Effector CD4-positive, alpha-beta T cell (primary cell): ENCODE measurements around the gene GLT1D1.
"Not testable (repeated sequence)": the region's sequence is repeated elsewhere in the genome, so short reads cannot be mapped to it uniquely, and the experiment has no call there.

ENCODE experiments used
- DNase-seq: peaks from one replicate; pipeline ENCODE4 v3.0.0-alpha.2; 2020

GLT1D1 gene

GRCh38 chr12:128820723-128821432, 32.4 kb upstream of the GLT1D1 start:
- no peak for DNase-seq

GRCh38 chr12:128823216-128823915, 29.9 kb upstream of the GLT1D1 start:
- no peak for DNase-seq

GRCh38 chr12:128823916-128824839, 29.1 kb upstream of the GLT1D1 start, which contains the start of gene SLC15A4:
TSS of gene SLC15A4 (minus strand) at chr12:128823958. CDS start at chr12:128823943, 15 bp downstream.
- DNase-seq, result peak; percentile 77

GRCh38 chr12:128825835-128826234, 27.4 kb upstream of the GLT1D1 start:
- no peak for DNase-seq

- DNase-seq, result no peak
Observed at GRCh38 chr12:128827724-128828123, 25.6 kb upstream of the GLT1D1 start.

GRCh38 chr12:128829861-128830504, 23.3 kb upstream of the GLT1D1 start:
- DNase-seq, result no peak

GRCh38 chr12:128830505-128830893, 22.8 kb upstream of the GLT1D1 start:
- no peak for DNase-seq

GRCh38 chr12:128833418-128833817, 19.9 kb upstream of the GLT1D1 start:
- no peak for DNase-seq

GRCh38 chr12:128839885-128840284, 13.4 kb upstream of the GLT1D1 start:
- not testable (repeated sequence) for DNase-seq

- no peak for DNase-seq
Observed at GRCh38 chr12:128840862-128841468, 12.3 kb upstream of the GLT1D1 start.

- DNase-seq, result no peak
Observed at GRCh38 chr12:128842579-128842978, 10.7 kb upstream of the GLT1D1 start.

- no peak for DNase-seq
Observed at GRCh38 chr12:128843538-128843937, 9.7 kb upstream of the GLT1D1 start.

- DNase-seq, result no peak
Observed at GRCh38 chr12:128844031-128844635, 9.1 kb upstream of the GLT1D1 start.

GRCh38 chr12:128846671-128847070, 6.6 kb upstream of the GLT1D1 start:
- DNase-seq, result not testable (repeated sequence)

GRCh38 chr12:128848371-128848770, 4.9 kb upstream of the GLT1D1 start:
- DNase-seq, result no peak

GRCh38 chr12:128849806-128850205, 3.5 kb upstream of the GLT1D1 start:
- not testable (repeated sequence) for DNase-seq

- DNase-seq, result no peak
Observed at GRCh38 chr12:128850400-128850799, 2.9 kb upstream of the GLT1D1 start.

- not testable (repeated sequence) for DNase-seq
Observed at GRCh38 chr12:128851429-128851828, 1.8 kb upstream of the GLT1D1 start.

GRCh38 chr12:128852026-128852698, 1.1 kb upstream of the GLT1D1 start:
- no peak for DNase-seq

- no peak for DNase-seq
Observed at GRCh38 chr12:128853600-128854197, 421 bp downstream of the GLT1D1 start.
